Activated CD8-positive, alpha-beta memory T cell treated with anti-CD3 and anti-CD28 coated beads, Interleukin-2, amount 10 ng/mL, durations not matched to agents 7 days and 5 days (primary cell): ENCODE measurements around the gene DUSP15. TPM values are rescaled to one million over a fixed set of nuclear protein-coding genes. Genes with fewer than 3 reads are reported as not detected.
A peak's percentile ranks its signal among the peaks of the same experiment; 100 is the strongest.
"Not testable (repeated sequence)": the region's sequence is repeated elsewhere in the genome, so short reads cannot be mapped to it uniquely, and the experiment has no call there.

Experiments
- ATAC-seq: fragments of 150-1000 bp; cut with Tn5 transposase; one replicate; pipeline ENCODE4 v1.10.0; 2021; ENCODE audit warnings: moderate library complexity
- CTCF ChIA-PET: fragments of 350-600 bp; sonication (Branson Sonifier 250); formaldehyde crosslinking; loops from one replicate; lab custom pipeline; 2021; ENCODE audit warnings: antibody characterized with exemption; lab: Charles Lee
- DNase-seq: peaks from one replicate; pipeline ENCODE4 v3.0.0-alpha.2; 2020
- H3K27ac Mint-ChIP-seq: one replicate; pipeline ENCODE4 v1.8.0; 2021; ENCODE audit warnings: mild to moderate bottlenecking, mixed read lengths
- H3K27me3 Mint-ChIP-seq: one replicate; pipeline ENCODE4 v1.8.0; 2021; ENCODE audit warnings: mixed read lengths
- H3K36me3 Mint-ChIP-seq: one replicate; pipeline ENCODE4 v1.8.0; 2021; ENCODE audit warnings: mild to moderate bottlenecking, mixed read lengths
- H3K4me1 Mint-ChIP-seq: one replicate; pipeline ENCODE4 v1.8.0; 2021; ENCODE audit warnings: mixed read lengths
- H3K4me3 Mint-ChIP-seq: one replicate; pipeline ENCODE4 v1.8.0; 2021; ENCODE audit warnings: mild to moderate bottlenecking, moderate library complexity, mixed read lengths
- H3K9me3 Mint-ChIP-seq: one replicate; pipeline ENCODE4 v1.8.0; 2022; ENCODE audit warnings: low read depth, mixed read lengths
- total RNA-seq, 2 experiments: library from RNA; stranded (reverse); gene quantifications; one replicate each; pipeline ENCODE4 v1.2.3, GENCODE V29; 2021

DUSP15 gene
- total RNA-seq, 2 experiments from 2014 or later = not detected

GRCh38 chr20:31837896-31838397 lies 32.4 kb downstream of the DUSP15 start:
- Mint-ChIP-seq H3K27me3 (peaks cover 10% of the 10 kb centered on the region), H3K27ac (no peak overlapping the region)
- no peak for DNase-seq

GRCh38 chr20:31836853-31837608 lies 33.3 kb downstream of the DUSP15 start:
- DNase-seq = no peak
- Mint-ChIP-seq H3K27me3 (peaks cover 10% of the 10 kb centered on the region), H3K9me3 (no peaks in the 10 kb centered on the region), H3K36me3 (no peaks in the 10 kb centered on the region), H3K4me1 (peaks cover 25% of the 10 kb centered on the region), H3K4me3 (no peak overlapping the region), H3K27ac (no peak overlapping the region)
- ATAC-seq = no peak
- CTCF ChIA-PET = interaction anchor here (0.7 to 3.9 kb wide), 10 partner anchors 8 to 195 kb away, joined by 3 to 30 read pairs (median 4); partner anchors contain the start of genes FOXS1 and PDRG1

More at GRCh38 chr20:31837896-31838397, 32.4 kb downstream of the DUSP15 start:
- Mint-ChIP-seq H3K9me3 (no peaks in the 10 kb centered on the region), H3K4me3 (no peak overlapping the region), H3K4me1 (peaks cover 25% of the 10 kb centered on the region), H3K36me3 (no peaks in the 10 kb centered on the region)
- CTCF ChIA-PET = interaction anchor here (0.9 to 3.9 kb wide), 5 partner anchors 9 to 115 kb away, joined by 3 to 30 read pairs (median 11); no protein-coding TSS in a partner anchor
- ATAC-seq = no peak

GRCh38 chr20:31835977-31836852 lies 34.1 kb downstream of the DUSP15 start:
- DNase-seq = peak; percentile 77
- Mint-ChIP-seq H3K36me3 (no peaks in the 10 kb centered on the region), H3K27me3 (peaks cover 10% of the 10 kb centered on the region), H3K9me3 (no peaks in the 10 kb centered on the region), H3K4me3 (no peak overlapping the region), H3K4me1 (peaks cover 25% of the 10 kb centered on the region), H3K27ac (no peak overlapping the region)
- ATAC-seq = peak; percentile 61
- CTCF ChIA-PET = interaction anchor here (0.7 to 3.9 kb wide), 8 partner anchors 9 to 196 kb away, joined by 3 to 30 read pairs (median 4); partner anchors contain the start of genes FOXS1 and PDRG1

DNA sequence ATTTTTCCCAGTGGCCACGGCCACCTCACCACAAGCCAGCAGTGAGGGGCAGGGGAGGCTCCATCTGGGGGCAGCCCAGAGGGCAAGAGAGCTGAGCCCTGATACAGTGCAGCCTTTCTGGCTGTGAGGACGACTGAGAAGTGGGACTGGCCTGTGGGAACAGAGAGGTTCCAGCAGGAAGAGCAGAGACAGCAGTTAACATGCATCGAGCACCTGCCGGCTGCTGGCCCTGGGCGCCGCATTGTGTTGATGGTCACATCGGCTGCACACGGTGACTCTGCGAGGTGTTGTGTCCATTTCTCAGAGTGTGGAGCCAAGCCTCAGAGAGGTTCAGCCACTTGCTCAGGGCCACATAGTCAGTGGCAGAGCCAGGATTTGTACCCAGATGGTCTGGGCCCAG lies 34.8 kb downstream of the DUSP15 start:
- CTCF ChIA-PET = interaction anchor here (0.8 to 3.9 kb wide), 6 partner anchors 8 to 116 kb away, joined by 3 to 30 read pairs (median 4); partner anchors contain the start of gene PDRG1
- Mint-ChIP-seq H3K9me3 (no peaks in the 10 kb centered on the region), H3K27me3 (peaks cover 5% of the 10 kb centered on the region), H3K27ac (no peak overlapping the region), H3K4me3 (no peak overlapping the region), H3K36me3 (no peaks in the 10 kb centered on the region), H3K4me1 (peaks cover 25% of the 10 kb centered on the region)
- DNase-seq (no peak), ATAC-seq (peak; percentile 8)

DNA sequence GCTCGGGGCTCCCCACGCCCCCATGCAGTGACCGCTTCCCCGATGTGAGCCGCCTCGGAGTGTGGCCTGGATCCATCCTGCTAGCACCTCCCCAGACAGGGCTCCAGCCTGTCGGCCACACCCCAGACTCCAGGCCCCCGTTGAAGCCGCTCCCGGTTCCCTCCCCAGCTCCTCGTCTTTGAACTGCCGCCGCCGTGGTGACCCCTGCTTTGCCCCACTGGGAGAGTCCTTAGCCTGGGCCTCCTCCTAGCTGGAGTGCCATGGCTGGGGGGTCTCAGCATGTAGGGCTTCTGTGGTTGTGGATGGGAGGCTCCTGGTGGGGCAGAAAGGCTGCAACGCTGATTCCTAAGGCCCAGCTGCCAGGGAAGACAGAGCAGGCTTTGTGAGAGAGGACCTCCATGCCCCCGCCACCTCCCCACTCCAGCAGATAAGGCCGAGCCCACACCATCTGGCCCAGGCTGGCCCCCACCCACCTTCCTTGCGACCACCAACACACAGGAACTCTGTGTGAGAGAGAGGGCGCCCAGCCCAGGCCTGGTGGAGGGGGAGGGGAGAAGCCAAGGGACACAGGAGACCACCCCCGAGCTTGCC lies 36.3 kb downstream of the DUSP15 start:
- H3K9me3 Mint-ChIP-seq = no peaks in the 10 kb centered on the region
- H3K36me3 Mint-ChIP-seq = no peaks in the 10 kb centered on the region
- CTCF ChIA-PET = interaction anchor here (0.7 to 2.5 kb wide), 8 partner anchors 11 to 49 kb away, joined by 3 to 22 read pairs (median 5); partner anchors contain the start of gene FOXS1
- ATAC-seq (no peak), DNase-seq (no peak)
- peaks cover 4% of the 10 kb centered on the region for H3K27me3 Mint-ChIP-seq
- H3K4me3 Mint-ChIP-seq = no peak overlapping the region
- H3K27ac Mint-ChIP-seq = no peak overlapping the region
- H3K4me1 Mint-ChIP-seq = peaks cover 25% of the 10 kb centered on the region

- no peaks in the 10 kb centered on the region for H3K9me3 Mint-ChIP-seq
- H3K4me1 Mint-ChIP-seq = peaks cover 25% of the 10 kb centered on the region
- no peak overlapping the region for H3K4me3 Mint-ChIP-seq
- no peaks in the 10 kb centered on the region for H3K36me3 Mint-ChIP-seq
- CTCF ChIA-PET = interaction anchor here (1.1 to 2.5 kb wide), 5 partner anchors 11 to 49 kb away, joined by 3 to 22 read pairs (median 6); partner anchors contain the start of gene FOXS1
- DNase-seq (peak; percentile 74), ATAC-seq (peak; percentile 38)
- H3K27me3 Mint-ChIP-seq = peaks cover 4% of the 10 kb centered on the region
- no peak overlapping the region for H3K27ac Mint-ChIP-seq
Measured at GRCh38 chr20:31833130-31833930, 37.0 kb downstream of the DUSP15 start.

DNA sequence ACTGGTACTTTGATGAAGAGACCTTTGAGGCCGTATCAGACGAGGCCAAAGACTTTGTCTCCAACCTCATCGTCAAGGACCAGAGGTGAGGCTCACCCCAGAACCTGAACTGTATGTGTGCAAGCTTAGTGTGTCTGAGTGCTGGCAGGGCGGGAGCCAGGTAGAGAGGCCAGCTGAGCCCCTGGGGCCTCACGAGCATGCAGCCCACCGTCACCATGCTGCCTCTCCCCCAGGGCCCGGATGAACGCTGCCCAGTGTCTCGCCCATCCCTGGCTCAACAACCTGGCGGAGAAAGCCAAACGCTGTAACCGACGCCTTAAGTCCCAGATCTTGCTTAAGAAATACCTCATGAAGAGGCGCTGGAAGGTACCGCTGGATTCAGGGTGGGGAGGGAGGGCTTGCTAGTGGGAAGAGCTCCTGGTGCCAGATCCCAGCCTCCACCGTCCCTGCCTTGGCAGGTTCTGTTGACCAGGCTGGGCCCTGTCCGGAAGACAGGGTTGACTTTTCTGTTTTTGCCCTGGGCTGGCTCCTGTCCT lies 38.5 kb downstream of the DUSP15 start:
- Mint-ChIP-seq H3K4me3 (no peak overlapping the region), H3K4me1 (peaks cover 18% of the 10 kb centered on the region), H3K27me3 (peaks cover 4% of the 10 kb centered on the region), H3K36me3 (no peaks in the 10 kb centered on the region), H3K27ac (no peak overlapping the region), H3K9me3 (no peaks in the 10 kb centered on the region)
- CTCF ChIA-PET = interaction anchor here (0.7 to 1.0 kb wide), 3 partner anchors 9 to 270 kb away, joined by 3 to 4 read pairs (median 3); no protein-coding TSS in a partner anchor
- DNase-seq (no peak), ATAC-seq (no peak)

GRCh38 chr20:31831211-31831610 lies 39.1 kb downstream of the DUSP15 start:
- Mint-ChIP-seq H3K4me1 (peaks cover 12% of the 10 kb centered on the region), H3K36me3 (no peaks in the 10 kb centered on the region), H3K27me3 (peaks cover 4% of the 10 kb centered on the region), H3K27ac (no peak overlapping the region), H3K4me3 (no peak overlapping the region), H3K9me3 (no peaks in the 10 kb centered on the region)
- CTCF ChIA-PET = interaction anchor here (0.9 to 1.0 kb wide), 2 partner anchors 8 to 21 kb away, joined by 3 to 4 read pairs; no protein-coding TSS in a partner anchor
- no peak for ATAC-seq
- no peak for DNase-seq

- Mint-ChIP-seq H3K4me3 (no peak overlapping the region), H3K36me3 (no peaks in the 10 kb centered on the region), H3K27ac (no peak overlapping the region), H3K9me3 (no peaks in the 10 kb centered on the region), H3K27me3 (peaks cover 4% of the 10 kb centered on the region), H3K4me1 (peaks cover 5% of the 10 kb centered on the region)
- CTCF ChIA-PET = interaction anchor here (0.9 to 2.4 kb wide), 5 partner anchors 16 to 200 kb away, joined by 3 to 14 read pairs (median 3); no protein-coding TSS in a partner anchor
- DNase-seq = no peak
- ATAC-seq = no peak
Measured at GRCh38 chr20:31830406-31830981, 39.8 kb downstream of the DUSP15 start.

DNA sequence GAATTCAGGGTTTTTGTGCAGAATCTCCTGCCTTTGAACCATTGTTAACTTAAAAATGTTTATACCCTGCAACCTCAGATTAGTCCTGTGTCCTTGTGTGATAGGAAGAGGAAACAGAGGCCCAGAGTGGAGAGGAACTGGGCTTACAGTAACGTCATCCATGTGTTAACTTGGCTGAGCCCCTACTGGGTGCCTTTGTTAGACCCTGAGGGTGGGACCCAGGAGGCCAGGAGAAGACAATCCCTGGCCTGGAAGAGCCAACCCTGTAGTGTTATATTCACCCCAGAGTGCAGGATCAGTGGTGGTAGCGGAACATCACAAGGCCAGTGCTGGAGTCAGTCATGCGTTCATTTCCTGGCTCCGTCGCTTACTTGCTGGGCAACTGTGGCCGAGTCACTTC lies 40.6 kb downstream of the DUSP15 start:
- H3K27ac Mint-ChIP-seq = no peak overlapping the region
- no peak overlapping the region for H3K4me3 Mint-ChIP-seq
- DNase-seq = no peak
- peaks cover under 1% of the 10 kb centered on the region for H3K27me3 Mint-ChIP-seq
- H3K4me1 Mint-ChIP-seq = no peaks in the 10 kb centered on the region
- CTCF ChIA-PET = interaction anchor here (0.9 to 2.4 kb wide), 5 partner anchors 17 to 201 kb away, joined by 3 to 14 read pairs (median 3); no protein-coding TSS in a partner anchor
- H3K36me3 Mint-ChIP-seq = no peaks in the 10 kb centered on the region
- ATAC-seq = no peak
- no peaks in the 10 kb centered on the region for H3K9me3 Mint-ChIP-seq

DNA sequence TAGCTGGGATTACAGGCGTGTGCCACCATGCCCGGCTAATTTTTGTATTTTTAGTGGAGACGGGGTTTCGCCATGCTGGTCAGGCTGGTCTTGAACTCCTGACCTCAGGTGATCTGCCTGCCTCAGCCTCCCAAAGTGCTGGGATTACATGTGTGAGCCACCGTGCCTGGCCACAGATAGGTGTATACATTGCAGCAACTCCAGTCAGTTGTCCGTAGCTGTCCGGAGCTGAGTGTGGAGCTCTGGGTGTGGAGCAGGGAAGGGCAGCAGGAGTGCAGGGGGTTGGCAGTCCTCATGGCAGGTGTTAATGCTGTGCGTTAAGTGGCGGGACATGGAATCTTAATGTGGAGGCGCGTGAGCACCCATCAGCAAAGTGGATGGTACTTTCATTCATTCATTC lies 42.3 kb downstream of the DUSP15 start:
- not testable (repeated sequence) for H3K4me3 Mint-ChIP-seq, H3K36me3 Mint-ChIP-seq, H3K27me3 Mint-ChIP-seq, H3K9me3 Mint-ChIP-seq, DNase-seq, H3K27ac Mint-ChIP-seq, ATAC-seq, H3K4me1 Mint-ChIP-seq
- CTCF ChIA-PET = interaction anchor here (0.7 to 1.0 kb wide), 2 partner anchors 8 to 204 kb away, joined by 3 read pairs; no protein-coding TSS in a partner anchor
